HG02884 (cell line): ENCODE data around the gene ADGRD1.

ENCODE experiments used
- ATAC-seq: cut with Tn5 transposase; IDR thresholded peaks from one replicate; pipeline ENCODE4 v1.9.1; 2021; ENCODE audit warnings: mild to moderate bottlenecking, moderate library complexity; ENCODE audit not compliant: unreplicated experiment

ADGRD1 gene

GRCh38 chr12:131187602-131188001, 233.9 kb downstream of the ADGRD1 start:
- ATAC-seq = no peak

GRCh38 chr12:131188131-131189050, 234.7 kb downstream of the ADGRD1 start:
- ATAC-seq = no peak

- no peak for ATAC-seq
Measured at GRCh38 chr12:131189781-131190180, 236.1 kb downstream of the ADGRD1 start.

- ATAC-seq = no peak
Measured at GRCh38 chr12:131190965-131191364, 237.3 kb downstream of the ADGRD1 start.
